ENCODE results near the gene PRR14.

- TF ChIP-seq CTCF (IDR thresholded peaks at IDR 0.05) (no peak), EZH2 (IDR thresholded peaks at IDR 0.05) (no peak)
These were observed 48.0 kb upstream of the PRR14 start for GRCh38 chr16:30602616-30603277.
